Colon (tissue), 2 donors: ENCODE results near the gene PACS1.

Experiments used
- FAIRE-seq: peaks from 2 replicates; lab custom pipeline; 2012; peaks lifted over from hg19 to GRCh38; lab: Jason Lieb, UNC
- donor health status: control.
- donor health status: control.

PACS1 gene

DNA sequence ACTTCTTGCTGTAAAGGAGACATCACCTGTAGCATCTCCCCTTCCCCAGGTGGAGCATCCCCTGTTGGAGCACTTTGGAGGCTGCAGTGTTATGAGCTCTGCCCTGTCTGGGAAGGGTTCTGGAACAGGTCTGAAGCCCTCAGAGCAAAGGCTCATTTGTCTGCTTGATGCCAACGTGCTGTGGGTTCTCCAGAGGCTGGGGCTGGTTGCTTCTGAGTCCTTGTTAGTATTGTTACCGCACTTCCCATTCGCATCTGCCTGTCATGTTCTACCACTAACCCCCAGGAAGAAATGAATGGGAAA is 73.1 kb downstream of the PACS1 start:
- no peak for FAIRE-seq

DNA sequence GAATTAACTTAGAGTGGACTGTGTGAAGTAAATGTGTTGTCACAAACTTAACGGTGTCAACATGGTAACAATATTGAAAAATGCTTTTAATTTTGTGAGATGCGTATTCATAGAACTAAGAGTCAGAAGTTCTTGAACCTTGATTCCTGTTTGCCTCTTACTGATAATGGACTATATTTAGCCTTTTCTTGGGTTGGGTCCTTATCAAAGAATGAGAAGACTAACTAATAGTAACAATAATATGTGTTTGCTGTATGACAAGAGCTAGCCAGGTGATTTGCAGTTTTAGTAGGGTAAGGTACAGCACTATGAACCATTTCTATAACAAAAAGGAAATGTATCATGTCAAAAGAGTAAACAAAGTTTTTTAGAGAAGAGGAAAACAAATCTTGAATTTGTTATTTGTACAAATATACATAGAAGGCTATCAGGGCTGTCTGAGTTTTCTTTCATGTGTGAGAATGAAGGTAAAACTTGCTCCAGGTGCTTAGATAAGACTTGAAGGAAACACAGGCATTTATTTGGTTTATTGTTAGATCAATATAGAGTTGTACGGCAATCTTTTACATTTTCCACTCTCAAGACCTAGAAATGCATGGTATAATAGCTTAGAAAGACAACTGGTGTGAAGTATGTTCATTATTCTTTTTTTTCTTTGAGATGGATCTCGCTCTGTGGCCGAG is 74.1 kb downstream of the PACS1 start:
- FAIRE-seq = no peak

DNA sequence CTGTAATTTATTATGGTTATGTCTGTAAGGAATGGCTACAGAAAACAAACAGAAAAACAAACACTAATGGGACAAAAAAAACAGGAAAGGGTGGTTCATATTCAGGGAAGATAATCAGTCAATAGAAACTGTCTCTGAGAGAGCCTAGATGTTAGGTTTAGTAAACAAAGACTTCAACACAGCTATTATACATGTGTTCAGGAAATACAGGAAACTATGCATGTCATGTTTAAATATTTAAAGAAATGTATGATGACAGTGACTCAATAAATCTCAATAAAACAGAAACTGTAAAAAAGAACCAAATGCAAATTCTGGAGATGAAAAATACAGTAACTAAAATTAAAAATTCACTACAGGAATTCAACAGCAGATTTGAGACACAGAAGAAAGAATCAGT is 76.0 kb downstream of the PACS1 start:
- FAIRE-seq = no peak

DNA sequence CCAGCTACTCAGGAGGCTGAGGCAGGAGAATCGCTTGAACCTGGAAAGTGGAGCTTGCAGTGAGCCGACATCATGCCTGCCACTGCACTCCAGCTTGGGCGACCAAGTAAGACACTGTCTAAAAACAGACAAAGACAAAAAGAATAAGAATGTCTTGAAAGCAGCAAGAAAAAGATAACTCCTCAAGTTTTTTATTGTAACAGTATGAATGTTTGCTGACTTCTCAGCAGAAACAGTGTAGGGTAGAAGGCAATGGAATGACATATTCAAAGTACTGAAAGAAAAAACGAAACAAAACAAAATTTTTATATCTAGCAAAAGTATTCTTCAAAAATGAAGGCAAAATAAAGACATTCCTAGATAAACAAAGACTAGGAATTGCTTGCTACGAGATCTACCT is 76.9 kb downstream of the PACS1 start:
- no peak for FAIRE-seq

DNA sequence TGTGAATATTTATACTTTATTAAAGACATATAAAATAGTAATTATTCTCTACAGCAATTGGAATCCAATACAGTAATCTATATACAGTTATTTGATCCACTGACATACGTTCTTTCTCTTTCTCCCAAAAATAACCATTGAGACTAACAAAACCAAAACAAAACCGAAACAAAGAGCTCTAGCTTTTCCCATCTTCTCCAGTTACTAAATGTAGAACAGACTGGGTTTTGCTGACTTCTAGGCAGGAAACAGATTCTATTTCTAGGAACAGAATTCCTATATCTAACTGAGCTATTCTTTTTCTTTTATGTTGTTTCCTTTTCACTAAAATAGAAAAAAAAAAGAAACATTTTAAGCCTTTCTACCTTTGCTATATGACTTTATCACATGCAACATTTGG is 80.1 kb downstream of the PACS1 start:
- FAIRE-seq = no peak

DNA sequence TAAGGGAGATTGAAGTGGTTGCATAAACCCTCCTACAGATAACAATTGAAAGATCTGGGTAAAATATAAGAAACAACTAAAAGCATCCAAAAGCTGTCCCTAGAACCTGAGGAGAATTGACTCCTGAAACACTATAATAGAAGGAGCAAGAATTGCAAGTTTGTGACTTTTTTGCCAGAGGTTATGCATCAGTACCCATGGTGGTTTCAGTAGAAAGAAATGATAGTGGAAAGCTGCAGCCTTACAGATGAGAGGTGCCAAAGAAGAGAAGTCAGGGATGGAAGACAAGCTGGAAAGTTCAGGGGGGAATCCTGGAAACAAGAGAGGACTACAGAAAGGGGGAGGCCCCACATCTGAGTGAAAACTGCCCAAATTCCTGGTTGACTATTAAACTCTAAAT is 80.7 kb downstream of the PACS1 start:
- no peak for FAIRE-seq

DNA sequence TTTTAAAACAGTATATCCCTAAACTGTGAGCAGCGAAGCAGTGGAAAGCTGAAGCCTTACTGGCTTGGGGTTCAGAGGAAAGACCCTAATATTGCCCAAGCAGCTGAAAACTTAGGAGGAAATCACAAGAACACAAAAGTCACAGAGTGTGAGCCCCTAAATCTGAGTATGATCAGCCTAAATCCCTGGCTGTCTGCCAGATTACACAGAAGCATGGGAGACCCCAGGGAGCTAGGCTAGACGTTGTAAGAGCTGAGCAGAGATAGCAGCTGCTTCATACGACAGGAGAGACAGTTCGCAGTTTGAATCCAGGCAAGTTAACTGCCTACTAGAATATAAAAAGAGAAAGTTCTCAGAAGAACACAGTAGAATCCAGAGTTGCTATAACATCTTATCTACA is 81.2 kb downstream of the PACS1 start:
- FAIRE-seq = no peak

DNA sequence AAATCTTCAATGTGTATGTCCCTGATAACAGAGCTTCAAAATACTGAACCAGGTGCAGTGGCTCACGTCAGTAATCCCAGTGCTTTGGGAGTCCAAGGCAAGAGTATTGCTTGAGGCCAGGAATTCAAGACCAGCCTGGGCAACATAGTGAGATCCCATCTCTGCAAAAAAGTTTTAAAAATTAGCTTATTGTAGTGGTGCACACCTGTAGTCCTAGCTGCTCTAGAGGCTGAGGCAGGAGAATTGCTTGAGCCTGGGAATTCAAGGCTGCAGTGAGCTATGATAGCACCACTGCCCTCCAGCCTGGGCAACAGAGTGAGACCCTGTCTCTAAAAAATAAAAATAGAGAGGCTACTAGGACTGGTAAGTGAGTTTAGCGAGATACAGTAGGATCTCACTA is 84.0 kb downstream of the PACS1 start:
- FAIRE-seq = no peak

DNA sequence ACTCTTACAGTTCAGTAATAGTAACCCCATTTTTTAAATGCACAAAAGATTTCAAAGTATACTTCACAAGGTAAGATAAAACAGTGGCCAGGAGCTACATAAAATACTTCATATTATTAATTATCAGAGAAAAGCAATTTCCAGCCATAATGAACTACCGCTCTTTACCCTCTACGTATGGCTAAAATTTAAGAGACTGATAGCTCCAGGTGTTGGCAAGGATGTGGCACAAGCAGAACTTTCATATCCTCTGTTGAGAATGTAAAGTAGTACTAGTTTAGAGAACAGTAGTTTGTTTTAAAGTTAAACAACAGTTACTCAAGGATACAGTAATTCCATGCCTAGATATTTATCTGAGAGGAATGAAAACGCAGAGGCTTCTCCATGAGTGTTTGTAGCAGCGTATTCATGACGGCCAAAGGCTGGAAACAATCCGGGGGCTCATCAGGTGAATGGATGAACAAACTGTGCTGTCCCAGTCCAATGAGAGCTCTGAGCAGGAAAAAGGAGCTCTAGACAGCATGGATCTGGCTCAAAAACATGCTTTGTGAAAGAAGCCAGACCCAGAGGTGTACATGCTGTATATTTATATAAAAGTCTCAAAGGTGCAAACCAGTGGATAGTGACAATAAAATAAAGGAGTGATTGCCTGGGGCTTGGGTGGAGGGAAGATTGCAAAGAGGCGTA is 85.5 kb downstream of the PACS1 start:
- no peak for FAIRE-seq

DNA sequence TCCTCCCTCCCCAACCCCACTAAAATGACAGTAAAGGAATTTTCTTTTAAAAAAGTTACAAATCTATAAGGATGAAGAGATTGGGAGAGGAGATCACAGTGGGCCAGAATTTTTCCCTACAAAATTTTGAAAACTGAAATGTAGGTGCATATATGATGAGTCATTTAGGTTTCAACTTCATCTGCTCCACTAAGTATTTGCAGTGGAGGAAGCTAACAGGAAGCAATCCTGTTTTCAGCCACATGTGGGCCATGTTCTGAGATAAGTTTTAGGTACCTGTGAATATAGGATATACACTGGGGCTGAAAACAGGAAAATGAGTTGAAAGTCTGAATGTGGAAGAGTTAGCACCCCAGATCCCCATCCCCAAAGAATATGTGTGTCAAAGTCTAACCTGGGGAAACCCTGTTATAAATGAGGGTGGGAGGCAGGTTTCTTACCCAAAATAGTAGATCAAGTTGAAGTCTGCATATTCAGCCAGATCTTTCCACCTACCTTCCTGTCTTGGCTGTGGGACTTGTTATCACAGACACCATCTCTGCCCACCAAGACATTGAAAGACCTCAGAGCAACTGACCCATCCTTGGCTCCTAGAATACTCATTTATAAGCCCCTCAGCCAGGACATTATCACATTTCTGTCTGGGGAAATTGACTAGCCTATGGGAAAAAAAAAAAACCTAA is 87.3 kb downstream of the PACS1 start:
- no peak for FAIRE-seq

DNA sequence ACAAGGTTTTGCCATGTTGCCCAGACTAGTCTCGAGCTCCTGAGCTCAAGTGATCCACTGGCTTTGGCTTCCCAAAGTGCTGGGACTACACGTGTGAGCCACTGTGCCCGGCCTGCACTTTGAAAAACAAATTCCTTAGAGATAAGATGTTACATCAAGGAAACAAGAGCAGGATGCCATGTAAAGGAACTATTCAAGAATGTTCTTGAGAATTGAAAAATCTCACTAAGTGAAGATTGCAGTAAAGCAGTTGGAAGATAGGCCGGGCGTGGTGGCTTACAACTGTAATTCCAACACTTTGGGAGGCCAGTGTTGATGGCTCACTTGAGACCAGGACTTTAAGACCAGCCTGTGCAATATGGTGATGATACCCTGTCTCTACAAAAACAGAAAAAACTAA is 88.1 kb downstream of the PACS1 start:
- no peak for FAIRE-seq

DNA sequence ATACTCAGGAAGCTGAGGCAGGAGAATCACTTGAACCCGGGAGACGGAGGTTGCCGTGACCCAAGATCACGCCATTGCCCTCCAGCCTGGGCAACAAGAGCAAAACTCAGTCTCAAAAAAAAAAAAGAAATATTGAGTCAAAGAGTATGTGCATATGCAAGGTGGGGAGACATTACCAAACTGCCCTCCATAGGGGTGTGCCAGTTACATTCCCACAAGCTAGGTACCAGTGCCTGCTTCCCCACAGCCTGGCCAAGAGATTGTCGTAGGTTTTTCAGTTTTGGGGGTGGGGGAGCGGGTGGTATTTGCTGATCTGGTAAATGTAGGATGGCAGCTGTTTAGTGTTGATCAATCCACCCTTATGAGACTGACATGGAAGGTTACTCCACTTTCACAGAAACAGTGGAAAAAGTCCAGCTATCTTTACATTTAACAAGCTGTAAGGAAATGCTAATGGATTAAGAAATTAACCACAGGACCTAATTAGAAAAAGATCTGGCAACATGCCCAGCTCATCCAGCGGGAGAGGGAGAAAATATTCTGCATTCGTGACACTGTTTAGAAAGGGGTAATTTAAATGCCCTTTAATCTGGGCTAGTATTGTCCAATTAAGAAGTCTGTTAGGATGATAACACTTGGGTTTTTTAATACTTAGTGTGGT is 89.4 kb downstream of the PACS1 start:
- no peak for FAIRE-seq

DNA sequence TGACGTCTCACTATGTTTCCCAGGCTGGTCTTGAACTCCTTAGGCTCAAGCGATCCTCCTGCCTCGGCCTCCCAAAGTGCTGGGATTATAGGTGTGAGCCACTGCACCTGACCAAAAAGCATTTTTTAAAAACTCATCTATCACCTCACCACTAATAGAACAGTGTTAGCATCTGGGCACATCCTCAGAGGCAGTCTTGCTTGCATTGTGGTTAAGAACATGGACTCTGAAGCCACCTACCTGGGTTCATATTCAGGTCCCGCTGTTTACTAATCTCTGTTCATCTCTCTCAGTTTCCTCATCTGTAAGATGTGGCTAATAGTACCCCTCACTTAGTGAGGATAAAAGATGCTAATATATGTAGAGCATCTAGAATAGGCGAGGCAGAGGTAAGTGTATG is 90.6 kb downstream of the PACS1 start:
- FAIRE-seq = no peak

DNA sequence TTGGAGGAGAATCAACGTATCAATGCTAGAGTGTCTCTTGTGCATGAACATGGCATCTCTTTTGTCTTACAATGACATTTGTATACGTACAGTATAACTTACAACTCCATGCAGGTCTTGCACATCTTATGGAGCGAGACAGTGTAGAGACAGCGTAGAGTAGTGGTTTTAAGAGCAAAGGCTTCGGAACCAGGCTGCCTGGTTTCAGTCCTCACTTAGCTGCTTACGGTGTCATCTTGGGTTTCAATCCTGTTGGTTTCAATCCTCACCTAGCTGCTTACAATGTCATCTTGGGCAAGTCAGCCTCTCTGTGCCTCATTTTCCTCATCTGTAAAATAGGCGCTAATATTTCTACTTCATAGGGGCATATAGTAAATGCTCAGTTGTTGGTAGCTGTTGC is 98.2 kb downstream of the PACS1 start:
- no peak for FAIRE-seq

DNA sequence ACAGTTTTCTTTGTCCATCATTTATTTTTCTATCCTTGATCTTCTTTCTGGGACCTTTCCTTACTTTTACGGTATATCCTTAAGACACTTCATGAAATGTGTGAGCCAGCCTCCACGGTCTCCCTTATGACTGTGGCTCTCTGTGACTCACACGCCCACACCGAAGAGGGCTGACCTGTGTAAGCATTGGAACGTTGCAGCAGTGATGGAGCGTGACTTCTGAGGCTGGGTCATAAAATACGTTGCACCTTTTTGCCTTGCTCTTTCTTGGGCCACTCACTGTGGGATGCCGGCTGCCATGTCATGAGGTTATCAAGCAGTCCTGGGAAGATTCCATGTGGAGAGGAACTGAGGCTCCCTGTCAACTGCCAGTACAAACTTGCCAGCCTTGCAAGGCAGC is 102.1 kb downstream of the PACS1 start:
- no peak for FAIRE-seq

DNA sequence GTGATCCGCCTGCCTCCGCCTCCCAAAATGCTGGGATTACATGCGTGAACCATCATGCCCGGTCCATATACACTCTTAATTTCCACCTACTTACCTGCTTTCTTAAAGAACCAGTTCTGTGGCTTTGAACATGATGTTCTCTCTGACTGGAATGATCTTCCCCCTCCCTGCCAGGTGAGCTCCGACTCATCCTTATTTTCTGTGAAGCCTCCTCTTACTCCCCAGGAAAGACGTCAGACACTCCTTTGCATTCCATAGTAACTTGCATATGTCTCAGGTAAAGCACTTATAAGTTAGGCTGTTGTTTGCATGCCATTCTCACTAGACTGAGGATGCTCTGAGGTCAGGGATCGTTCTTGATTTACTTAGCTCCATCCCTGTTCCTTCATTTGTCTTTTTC is 106.6 kb downstream of the PACS1 start:
- FAIRE-seq = no peak

DNA sequence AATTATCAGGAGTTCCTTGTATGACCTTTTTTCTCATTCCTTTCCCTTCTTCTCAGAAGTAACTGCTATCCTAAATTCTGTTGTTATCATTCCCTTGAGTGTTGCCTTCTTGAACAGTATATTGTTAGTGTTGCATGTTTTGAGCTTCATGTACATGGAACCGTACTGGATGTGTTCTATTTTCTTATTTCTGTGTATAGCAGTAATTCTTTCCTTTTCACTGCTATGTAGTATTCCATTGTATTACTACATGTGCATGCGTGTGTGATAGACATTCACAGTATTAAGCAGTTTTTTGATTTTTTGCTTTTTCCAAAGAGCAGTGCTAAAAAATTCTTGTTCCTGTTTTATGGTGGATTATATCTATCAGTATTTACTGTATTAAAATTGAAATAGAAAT is 108.1 kb downstream of the PACS1 start:
- no peak for FAIRE-seq

DNA sequence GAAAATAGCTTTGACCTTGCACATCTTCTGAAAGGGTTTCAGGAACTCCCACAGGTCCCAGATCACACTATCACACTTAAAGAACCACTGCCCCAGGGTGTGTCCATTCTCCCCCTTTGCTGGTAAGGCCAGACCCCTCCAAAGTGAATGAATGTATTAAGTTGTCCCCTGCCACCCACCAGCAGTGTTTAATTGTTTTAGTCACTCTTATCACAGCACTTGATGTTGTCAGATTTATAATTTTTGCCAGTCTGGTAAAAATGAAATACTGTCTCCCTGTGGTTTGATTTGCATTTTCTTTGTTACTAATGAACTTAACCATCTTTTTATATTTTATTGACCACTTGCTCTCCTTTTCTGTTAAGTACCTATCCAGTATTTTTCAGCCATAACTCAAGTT is 108.8 kb downstream of the PACS1 start:
- FAIRE-seq = no peak

DNA sequence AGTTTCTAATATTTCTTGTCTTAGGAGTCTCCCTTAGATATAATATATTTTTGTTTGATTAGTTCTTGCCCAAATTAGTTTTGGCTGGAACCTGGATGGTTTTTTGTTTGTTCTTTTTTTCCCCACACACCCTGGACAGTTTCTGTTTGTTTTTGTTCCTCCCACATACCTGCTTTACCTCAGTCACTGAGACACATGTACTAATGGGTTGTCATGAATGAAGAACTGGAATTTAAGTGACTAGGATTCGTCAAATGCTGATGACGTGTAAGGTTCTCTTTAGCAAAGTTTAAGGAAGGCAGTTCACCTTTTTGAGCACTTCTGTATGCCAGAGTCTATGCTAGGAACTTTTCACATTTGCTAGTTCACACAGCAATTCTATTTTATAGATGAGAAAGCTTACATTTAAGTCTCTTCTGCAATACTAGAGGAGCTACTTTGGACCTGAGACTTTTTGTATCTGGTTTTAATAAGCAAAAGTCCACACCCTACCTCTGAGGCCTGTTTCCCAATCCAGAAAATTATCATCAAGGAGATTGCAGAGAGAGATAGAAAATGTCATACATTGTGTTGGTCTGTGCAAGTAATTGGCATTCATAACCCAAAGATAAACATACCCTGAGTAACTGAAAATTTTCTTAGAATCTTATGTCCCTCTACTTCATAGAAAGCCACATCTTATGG is 111.7 kb downstream of the PACS1 start:
- no peak for FAIRE-seq

DNA sequence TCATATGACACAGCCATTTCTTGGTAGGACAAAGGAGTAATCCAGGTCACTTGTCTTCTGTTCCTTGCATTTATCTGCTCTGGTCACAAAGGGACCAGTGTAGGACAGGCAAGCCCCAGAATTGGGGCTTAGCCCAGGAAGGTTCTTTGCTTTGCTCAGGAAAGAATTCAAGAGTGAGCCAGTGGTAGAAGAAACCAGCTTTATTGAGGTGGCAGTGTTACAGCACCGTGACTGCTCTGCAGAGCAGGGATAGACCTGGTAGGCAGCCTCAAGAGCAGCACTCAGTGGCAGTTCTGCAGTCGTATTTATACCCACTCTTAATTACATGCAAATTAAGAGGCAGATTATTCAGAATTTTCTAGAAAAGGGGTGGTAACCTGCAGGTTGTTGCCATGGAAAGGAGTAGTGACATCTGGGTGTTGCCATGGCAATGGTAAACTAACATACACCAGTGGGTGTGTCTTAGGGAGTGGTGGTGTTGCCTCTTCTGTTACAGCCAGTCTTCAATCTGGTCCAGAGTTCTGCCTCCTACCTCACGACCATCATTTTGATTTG is 113.5 kb downstream of the PACS1 start:
- no peak for FAIRE-seq

DNA sequence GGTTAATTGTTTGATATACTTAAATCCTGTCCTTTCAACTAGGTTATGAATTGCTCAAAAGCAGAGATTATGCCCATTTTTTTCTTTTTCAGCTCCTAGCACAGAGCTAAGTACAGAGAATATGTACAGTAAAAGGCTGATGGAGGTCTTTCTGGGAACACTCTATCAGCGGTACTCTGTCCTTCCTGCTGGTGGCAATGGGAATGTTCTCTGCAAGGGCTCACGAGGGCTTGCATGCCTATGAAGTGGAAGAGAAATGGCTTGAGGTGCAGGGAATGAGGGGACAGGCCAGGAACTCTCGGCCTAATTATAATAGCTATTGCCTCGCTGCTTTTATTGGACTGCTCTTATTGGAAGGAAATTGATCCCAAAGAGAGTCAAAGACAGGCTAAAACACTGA is 114.7 kb downstream of the PACS1 start:
- FAIRE-seq = no peak

DNA sequence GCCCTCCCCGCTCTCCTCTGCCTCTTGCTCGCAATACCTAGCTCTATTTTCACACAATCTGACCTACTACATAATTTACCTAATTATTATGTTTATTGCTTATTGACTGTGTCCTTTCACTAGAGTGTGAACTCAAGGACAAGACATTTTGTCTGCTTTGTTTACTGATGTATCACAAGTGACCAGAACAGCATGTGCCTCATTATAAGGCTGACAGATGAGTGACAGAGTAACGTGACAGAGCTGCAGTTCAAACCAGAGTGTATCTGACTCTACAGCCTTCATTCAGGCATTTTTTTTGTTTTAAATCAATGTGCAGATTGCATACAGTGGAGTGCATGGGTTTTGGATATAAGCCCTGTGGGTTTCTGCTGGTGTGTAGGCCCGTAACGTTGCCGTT is 116.4 kb downstream of the PACS1 start:
- no peak for FAIRE-seq

DNA sequence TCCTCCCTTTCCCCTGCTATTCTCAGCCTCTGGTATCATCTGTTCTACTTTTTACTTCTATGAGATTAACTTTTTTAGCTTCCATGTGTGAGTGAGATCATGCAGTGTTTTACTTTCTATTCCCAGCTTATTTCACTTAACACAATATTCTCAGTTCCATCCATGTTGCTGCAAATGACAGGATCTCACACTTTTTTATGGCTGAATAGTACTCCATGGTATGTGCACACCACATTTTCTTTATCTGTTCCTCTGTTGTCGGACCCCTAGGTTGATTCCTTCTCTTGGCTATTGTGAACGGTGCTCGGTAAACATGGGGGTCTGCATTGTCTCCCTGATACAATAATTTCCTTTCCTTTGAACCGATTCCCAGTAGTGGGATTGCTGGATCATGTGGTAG is 117.4 kb downstream of the PACS1 start:
- no peak for FAIRE-seq
